PFSK-1 (cell line): Measurements from ENCODE around the gene KCNMA1.

Experiments
- FOXP2 ChIP-seq: optimal IDR thresholded peaks from 2 replicates; pipeline ENCODE3; 2011; ENCODE audit warnings: borderline replicate concordance, control low read depth, inconsistent platforms; ENCODE audit not compliant: insufficient read depth; ENCODE audit errors: extremely low read length, extremely low read depth
- POLR2AphosphoS5 ChIP-seq: IDR thresholded peaks from 2 replicates; pipeline ENCODE4 v1.6.1; 2012; ENCODE audit warnings: low read depth, mild to moderate bottlenecking, control low read depth, low read length, moderate library complexity
- REST ChIP-seq, 2 experiments: IDR thresholded peaks; 2 replicates each; pipeline versions ENCODE4 v1.6.1 to v1.8.0; 2011 to 2012; ENCODE audit warnings: low read depth in 2 of 2, low read length in 2 of 2, control low read depth in 1 of 2, inconsistent platforms in 1 of 2, mild to moderate bottlenecking in 1 of 2, moderate library complexity in 1 of 2; ENCODE audit not compliant: insufficient read depth in 1 of 2
- SIN3A ChIP-seq: IDR thresholded peaks from 2 replicates; pipeline ENCODE4 v1.6.1; 2012; ENCODE audit warnings: mild to moderate bottlenecking, low read length, moderate library complexity, borderline replicate concordance; ENCODE audit not compliant: insufficient read depth
- TAF1 ChIP-seq: IDR thresholded peaks from 2 replicates; pipeline ENCODE4 v1.6.1; 2012; ENCODE audit warnings: low read length, control low read depth, borderline replicate concordance; ENCODE audit not compliant: insufficient read depth

DNA sequence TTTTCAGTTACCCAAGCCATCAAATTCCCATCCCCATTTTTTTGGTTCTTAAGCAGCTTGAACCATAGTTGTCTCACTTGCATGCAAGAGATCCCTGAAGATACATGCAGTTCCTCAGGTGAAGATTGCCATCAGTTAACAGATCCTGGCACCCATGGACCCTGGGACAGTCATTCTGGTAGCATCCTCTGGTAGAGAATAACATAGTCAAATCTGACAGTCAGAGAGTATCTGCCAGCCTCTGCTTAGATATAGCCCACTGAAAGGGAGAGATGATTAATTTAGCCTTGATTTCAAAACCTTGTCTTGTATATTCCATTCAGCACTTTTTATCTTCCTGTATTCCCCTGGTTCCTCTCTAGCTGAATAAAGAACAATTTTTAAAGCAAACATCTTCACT is 280.4 kb downstream of the KCNMA1 start:
- TF ChIP-seq TAF1 (no peak), POLR2AphosphoS5 (no peak), REST (IDR thresholded peaks at IDR 0.05; ENCODE audit: insufficient read depth in 1 of 2, low read depth in 2 of 2, low read length in 2 of 2) (no peak), SIN3A (no peak), FOXP2 (no peak)
